NCI-H1694 treated with DMSO at 0.1 percent for 48 hours (cell line): ENCODE results near the gene SMCO2.

Source experiments
- DNase-seq: peaks from one replicate; lab custom pipeline; 2025; lab: John Stamatoyannopoulos, UW

SMCO2 gene

GRCh38 chr12:27455589-27455988 is 9.1 kb downstream of the SMCO2 start:
- no peak for DNase-seq

- DNase-seq, result no peak
Measured at GRCh38 chr12:27456618-27457017, 10.1 kb downstream of the SMCO2 start.

DNA sequence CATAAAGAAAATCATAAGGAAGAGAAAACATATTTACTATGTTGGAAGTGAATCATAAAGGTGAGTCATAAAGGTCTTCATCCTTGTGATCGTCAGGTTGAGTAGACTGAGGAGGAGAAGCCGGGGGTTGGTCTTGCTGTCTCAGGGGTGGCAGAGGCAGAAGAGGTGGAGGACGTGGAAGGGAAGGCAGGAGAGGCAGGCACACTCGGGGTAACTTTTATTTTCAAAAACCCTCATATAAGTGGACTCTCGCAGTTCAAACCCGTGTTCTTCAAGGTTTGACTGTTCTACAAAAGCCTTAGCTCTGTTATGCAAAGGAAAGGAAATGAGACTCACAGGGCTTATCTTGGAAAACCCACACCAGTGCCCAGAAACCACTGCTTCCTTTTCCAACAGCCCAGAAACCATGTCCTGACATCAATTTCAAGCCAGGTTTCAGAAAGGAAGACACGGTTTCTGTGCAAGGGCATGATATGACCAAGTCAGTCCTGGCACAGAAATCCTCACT is 14.0 kb downstream of the SMCO2 start:
- DNase-seq, result no peak

DNA sequence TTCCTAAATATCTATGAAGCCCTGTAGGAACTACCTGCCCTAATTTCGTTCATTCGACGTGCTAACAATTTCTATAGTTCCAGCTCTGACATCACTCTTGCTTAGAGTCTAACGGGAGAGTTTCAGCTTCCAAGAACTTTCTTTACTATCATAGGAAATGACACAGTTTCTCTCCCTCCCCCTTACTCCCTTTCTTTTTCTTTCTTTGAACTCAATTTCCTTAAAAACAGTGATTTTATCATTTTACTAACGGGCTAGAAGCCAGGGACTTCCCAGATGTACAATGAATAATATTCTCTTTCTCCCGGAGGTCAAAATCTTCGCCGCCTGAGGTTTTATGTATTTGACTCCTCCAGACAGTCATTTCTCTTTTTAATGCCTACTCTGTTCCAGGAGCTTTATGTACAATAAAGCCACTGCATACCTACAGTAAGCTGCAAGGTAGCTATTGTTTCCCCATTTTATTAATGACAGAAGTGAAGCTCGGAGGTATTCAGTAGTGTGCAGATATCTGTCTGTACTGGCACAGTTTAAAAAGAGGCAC is 15.7 kb downstream of the SMCO2 start:
- no peak for DNase-seq

DNA sequence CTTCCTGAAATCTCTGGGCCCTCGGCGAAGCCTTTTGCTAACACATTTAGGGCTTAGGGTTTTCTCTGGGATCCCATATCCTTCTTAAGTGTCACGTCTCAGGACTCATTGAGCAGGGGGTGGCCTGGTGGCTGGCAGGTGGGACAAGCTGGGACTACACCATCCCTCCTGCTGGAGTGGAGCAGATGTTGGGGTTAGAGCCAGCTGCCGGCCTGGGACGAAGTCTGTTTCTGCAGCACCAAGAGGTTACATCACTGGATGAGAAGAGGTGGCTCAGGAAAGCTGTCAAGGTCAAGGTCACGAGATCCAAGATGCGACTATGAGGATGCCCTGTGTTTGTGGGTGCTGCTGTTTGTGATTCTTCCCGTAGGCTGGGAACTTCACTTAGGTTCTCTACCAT is 16.3 kb downstream of the SMCO2 start:
- DNase-seq, result no peak

DNA sequence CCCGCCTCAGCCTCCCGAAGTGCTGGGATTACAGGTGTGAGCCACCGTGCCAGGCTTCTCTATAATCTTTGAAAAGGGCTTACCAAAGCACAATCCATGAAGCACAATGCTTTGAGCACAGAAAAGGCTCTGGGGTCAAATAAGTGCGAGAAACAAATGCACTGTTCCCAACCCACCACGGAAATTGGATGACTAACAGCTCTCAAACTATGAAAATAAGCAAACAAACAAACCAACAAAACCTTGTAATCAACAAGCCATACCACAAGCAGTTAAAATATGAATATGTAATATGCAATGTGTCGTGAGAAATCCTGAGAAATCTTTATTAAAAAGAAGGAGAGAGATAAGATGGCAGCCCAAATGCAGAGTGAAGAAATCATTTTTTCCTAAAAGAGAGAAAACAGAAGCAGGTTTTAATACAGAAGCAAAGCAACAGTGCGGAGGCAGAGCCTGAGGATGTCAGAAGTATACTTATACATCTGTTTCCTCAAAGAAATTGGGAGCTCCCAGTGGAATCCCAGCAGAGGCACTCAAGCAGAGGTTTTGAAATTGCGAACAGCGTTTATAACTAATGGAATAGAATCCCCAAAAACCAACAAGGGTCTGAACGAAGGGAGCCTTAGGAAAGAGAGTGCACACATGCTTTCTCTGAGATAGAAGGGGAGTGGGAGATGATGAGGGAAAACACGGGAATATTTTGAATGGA is 17.1 kb downstream of the SMCO2 start:
- DNase-seq, result no peak

DNA sequence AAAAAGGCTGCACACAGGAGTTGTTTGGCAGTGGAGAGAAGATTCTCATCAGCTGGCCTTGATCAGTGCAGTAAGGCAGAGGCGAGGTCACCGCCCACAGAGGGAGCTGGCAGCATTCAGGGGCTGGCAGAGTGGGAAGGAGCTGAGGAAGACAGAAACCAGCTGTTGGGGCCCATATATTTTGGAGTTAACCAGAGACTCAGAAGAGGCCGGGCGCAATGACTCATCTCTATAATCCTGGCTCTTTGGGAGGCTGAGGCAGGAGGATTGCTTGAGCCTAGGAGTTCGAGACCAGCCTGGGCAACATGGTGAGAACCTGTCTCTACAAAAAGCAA is 17.7 kb downstream of the SMCO2 start:
- DNase-seq, result no peak

DNA sequence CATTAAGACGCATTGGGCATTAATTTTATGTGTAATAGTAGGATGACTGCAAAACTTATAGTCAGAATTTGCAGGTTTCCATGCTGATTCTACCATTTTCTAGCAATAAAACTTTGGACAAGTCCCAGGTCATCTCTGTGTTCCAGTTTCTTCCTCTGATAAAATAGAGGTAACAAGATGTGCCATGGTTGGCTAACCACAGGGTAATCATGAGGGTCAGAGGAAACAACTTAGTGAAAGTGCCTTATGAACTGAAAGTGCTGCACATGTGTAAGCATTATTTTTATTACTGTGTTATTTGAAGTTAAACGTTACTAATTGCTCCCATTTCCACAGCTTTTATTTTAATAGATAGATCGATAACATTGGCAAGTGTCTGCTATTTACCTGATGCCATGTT is 21.1 kb downstream of the SMCO2 start:
- DNase-seq, result no peak

- no peak for DNase-seq
Measured at GRCh38 chr12:27468241-27468640, 21.7 kb downstream of the SMCO2 start.

DNA sequence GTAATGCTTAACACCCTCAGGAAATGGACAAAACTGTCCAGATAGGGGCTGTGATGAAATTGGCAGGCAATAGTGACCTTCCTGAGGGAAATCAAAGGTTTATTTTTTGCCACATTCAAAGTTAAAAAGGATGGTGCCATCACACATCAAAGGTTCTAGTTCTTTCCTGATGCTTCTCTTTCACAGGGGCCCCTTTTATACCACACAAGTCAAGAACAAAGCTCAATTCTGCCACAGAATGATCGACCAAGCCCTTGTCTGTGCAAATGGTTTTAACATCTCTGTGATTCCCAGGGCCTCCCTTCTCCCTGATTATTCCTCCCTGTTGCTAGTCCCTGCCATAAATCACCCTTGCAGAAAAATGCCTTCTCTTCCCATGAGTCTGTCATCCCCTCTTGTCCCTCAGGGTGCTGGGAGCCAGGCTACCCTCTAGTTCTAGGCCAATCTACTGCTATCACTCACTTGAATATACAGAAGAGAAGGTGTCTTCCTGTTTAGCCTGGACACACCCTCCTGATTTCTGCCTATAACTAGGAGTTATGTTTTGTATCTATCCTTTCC is 22.7 kb downstream of the SMCO2 start:
- DNase-seq, result no peak

- DNase-seq, result no peak
Measured at GRCh38 chr12:27472604-27473003, 26.1 kb downstream of the SMCO2 start.

GRCh38 chr12:27474344-27474743 is 27.8 kb downstream of the SMCO2 start:
- DNase-seq, result no peak

DNA sequence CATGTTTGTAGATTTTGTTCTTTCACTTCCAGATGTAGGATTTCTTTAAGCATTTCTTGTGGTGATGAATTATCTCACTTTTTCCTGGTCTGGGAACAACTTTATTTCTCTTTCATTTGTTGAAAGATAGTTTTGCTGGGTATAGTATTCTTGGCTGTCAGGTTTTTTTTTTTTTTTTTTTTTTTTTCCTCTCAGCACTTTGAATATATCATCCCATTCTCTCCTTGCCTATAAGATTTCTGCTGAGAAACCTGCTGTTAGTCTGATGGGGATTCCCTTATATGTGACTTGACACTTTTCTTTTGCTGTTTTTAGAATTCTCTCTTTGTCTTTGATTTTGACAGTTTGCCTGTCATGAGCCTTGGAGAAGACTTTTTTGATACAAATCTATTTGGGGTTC is 30.5 kb downstream of the SMCO2 start:
- no peak for DNase-seq

GRCh38 chr12:27478949-27479348 is 32.4 kb downstream of the SMCO2 start:
- DNase-seq, result no peak

- no peak for DNase-seq
Measured at GRCh38 chr12:27480016-27480415, 33.5 kb downstream of the SMCO2 start.

DNA sequence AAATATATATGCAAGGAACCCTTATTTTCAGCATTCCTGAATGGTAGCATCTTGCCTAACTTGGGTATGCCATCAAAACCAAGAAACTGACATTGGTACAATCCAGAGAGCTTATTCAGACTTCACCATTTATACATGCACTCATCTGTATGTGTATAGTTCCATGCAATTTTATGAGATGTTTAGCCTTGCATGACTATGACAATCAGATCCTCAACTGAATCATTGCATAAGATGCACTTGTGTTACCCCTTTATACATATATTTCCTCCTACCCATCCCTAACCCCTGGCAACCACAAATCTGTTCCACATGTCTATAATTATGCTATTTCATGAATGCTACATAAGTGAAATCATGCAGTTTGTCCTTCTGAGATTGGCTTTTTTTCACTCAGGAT is 40.4 kb downstream of the SMCO2 start:
- no peak for DNase-seq

- no peak for DNase-seq
Measured at GRCh38 chr12:27488479-27488878, 41.9 kb downstream of the SMCO2 start.

DNA sequence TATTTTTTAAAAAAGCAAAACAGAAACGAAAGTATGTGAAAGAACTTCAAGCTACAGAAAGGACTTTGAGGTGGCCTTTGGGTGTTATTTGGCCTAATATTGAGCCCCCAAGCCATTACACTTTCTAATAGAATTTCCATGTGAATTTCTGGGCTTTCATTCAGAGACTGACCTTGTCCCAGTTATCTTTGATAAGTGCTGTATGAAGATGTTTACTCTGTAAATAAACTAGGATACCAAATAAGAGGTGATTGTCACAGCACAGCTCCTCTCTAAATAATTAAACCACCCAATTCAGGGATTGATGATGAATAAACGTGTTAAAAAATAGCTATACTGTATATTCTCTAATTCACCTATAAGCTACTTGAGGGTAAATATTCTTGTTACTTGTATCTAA is 44.7 kb downstream of the SMCO2 start:
- DNase-seq, result no peak

DNA sequence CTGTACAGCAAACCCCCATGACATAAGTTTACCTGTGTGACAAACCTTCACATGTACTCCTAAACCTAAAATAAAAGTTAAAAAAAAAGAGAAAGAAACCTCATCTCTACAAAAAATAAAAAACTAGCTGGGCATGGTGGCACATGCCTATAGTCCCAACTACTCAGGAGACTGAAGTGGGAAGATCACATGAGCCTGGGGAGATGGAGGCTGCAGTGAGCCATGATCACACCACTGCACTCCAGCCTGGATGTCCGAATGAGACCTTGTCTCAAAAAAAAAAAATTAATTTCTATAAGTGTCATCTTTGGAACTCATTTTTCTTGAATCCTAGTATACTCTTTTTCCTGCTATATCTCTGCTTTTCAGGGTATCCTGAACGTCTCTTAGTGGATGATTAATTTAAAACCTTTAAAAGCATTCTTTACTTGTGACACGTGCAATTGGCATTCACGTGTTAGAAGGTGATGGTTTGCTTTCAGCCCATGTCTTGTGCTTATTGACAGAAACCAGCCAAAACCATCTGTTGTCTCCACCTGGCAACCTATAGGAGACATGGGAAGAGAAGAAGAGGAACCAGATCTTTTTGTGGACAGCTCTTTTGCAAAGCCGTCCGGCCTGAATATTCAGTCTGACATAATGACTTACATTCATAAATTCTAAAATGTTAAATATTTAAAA is 46.9 kb downstream of the SMCO2 start:
- no peak for DNase-seq

- no peak for DNase-seq
Measured at GRCh38 chr12:27497446-27497845, 50.9 kb downstream of the SMCO2 start.

- no peak for DNase-seq
Measured at GRCh38 chr12:27498149-27498548, 51.6 kb downstream of the SMCO2 start.

GRCh38 chr12:27498761-27499160 is 52.2 kb downstream of the SMCO2 start:
- no peak for DNase-seq

- no peak for DNase-seq
Measured at GRCh38 chr12:27499377-27499776, 52.8 kb downstream of the SMCO2 start.
